Caco-2 (cell line): Measurements from ENCODE around the gene TMC6. TPM values are rescaled to one million over a fixed set of nuclear protein-coding genes. Genes with fewer than 3 reads are reported as not detected.

Source experiments
- BruUV-seq: library from RNA; stranded (reverse); fragments of 400-500 nt; replicated peaks from 2 replicates; lab custom pipeline; 2021; lab: Mats Ljungman, UMichigan
- CTCF ChIA-PET: fragments of 300-600 bp; sonication (Branson Sonifier 250); formaldehyde crosslinking; loops from one replicate; lab custom pipeline; 2022; ENCODE audit warnings: antibody characterized with exemption; lab: Charles Lee
- POLR2A ChIA-PET: fragments of 300-600 bp; sonication (Branson Sonifier 250); formaldehyde crosslinking; loops from one replicate; lab custom pipeline; 2022; ENCODE audit warnings: antibody characterized with exemption; lab: Charles Lee
- DNase-seq, 2 experiments: peaks; one replicate each; pipeline versions ENCODE4 v3.0.0 to v3.0.0-alpha.2; 2020 to 2022
- H3K27me3 ChIP-seq: replicated peaks from 2 replicates; pipeline ENCODE4 v1.6.0; 2011; ENCODE audit warnings: low read length; ENCODE audit not compliant: control insufficient read depth, insufficient read depth
- H3K36me3 ChIP-seq: 2 replicates; pipeline ENCODE4 v1.5.1; 2011; ENCODE audit warnings: low read length; ENCODE audit not compliant: control insufficient read depth, insufficient read depth
- H3K4me1 ChIP-seq: fragments of 250-450 bp; sonication (Bioruptor Pico); 2 replicates; pipeline ENCODE4 v1.5.1; 2020; ENCODE audit warnings: mild to moderate bottlenecking
- H3K4me3 ChIP-seq: 2 replicates; pipeline ENCODE4 v1.5.1; 2011; ENCODE audit warnings: low read depth, mild to moderate bottlenecking, control low read depth, low read length
- H3K9me3 ChIP-seq: fragments of 250-450 bp; sonication (Bioruptor Pico); 2 replicates; pipeline ENCODE4 v1.5.1; 2020; ENCODE audit warnings: mild to moderate bottlenecking, moderate library complexity
- H3K27ac Mint-ChIP-seq: one replicate; pipeline ENCODE4 v1.8.0; 2022; ENCODE audit warnings: mixed read lengths; ENCODE audit not compliant: unreplicated experiment
- H3K27me3 Mint-ChIP-seq: one replicate; pipeline ENCODE4 v1.8.0; 2022; ENCODE audit warnings: mixed read lengths; ENCODE audit not compliant: insufficient read depth, unreplicated experiment
- H3K36me3 Mint-ChIP-seq: one replicate; pipeline ENCODE4 v1.8.0; 2022; ENCODE audit warnings: mild to moderate bottlenecking, mixed read lengths; ENCODE audit not compliant: insufficient read depth, unreplicated experiment
- H3K4me1 Mint-ChIP-seq: one replicate; pipeline ENCODE4 v1.8.0; 2022; ENCODE audit warnings: low read depth, mixed read lengths; ENCODE audit not compliant: unreplicated experiment
- H3K4me3 Mint-ChIP-seq: one replicate; pipeline ENCODE4 v1.8.0; 2022; ENCODE audit warnings: mild to moderate bottlenecking, moderate library complexity, mixed read lengths; ENCODE audit not compliant: unreplicated experiment
- H3K9me3 Mint-ChIP-seq: one replicate; pipeline ENCODE4 v1.8.0; 2022; ENCODE audit warnings: mixed read lengths; ENCODE audit not compliant: unreplicated experiment
- intact Hi-C: fragments of 100-400 bp; cut with micrococcal nuclease; formaldehyde crosslinking; loops from one replicate; pipeline ENCODE4 v1.10.0; 2022; ENCODE audit not compliant: unreplicated experiment
- total RNA-seq: library from RNA; stranded (reverse); gene quantifications from 2 replicates; pipeline ENCODE4 v1.2.3, GENCODE V29; 2022
- TF ChIP-seq, protein P1 (sequence below), 2 experiments: fragments of 200-600 bp in 1 of 2; IDR thresholded peaks; 1 replicate in 1 of 2; 2 replicates in 1 of 2; pipeline versions ENCODE4 v1.5.1 to v1.8.0; 2011 to 2022; ENCODE audit warnings: antibody characterized with exemption in 1 of 2, control low read depth in 1 of 2, inconsistent platforms in 1 of 2, low read depth in 1 of 2, low read length in 1 of 2, mild to moderate bottlenecking in 1 of 2, moderate library complexity in 1 of 2; ENCODE audit not compliant: insufficient read depth in 1 of 2, severe bottlenecking in 1 of 2, unreplicated experiment in 1 of 2

Gene TMC6
- total RNA-seq, 1 experiment from 2014 or later: 77.7 TPM

- ChIA-PET CTCF (no interaction called here), POLR2A (no interaction called here)
- Histone ChIP-seq H3K4me3 (no peak overlapping the region), H3K27me3 (no peaks in the 10 kb centered on the region), H3K4me1 (peaks cover 18% of the 10 kb centered on the region), H3K9me3 (no peaks in the 10 kb centered on the region), H3K36me3 (peaks cover 3% of the 10 kb centered on the region; the same call in 1 of the 2 replicates)
- peaks cover 36% of the 10 kb centered on the region for H3K36me3 Mint-ChIP-seq
- H3K27me3 Mint-ChIP-seq: no peaks in the 10 kb centered on the region
- H3K4me3 Mint-ChIP-seq: no peak overlapping the region
- peaks cover 9% of the 10 kb centered on the region for H3K4me1 Mint-ChIP-seq
- DNase-seq: no peak
- H3K9me3 Mint-ChIP-seq: no peaks in the 10 kb centered on the region
- intact Hi-C loops: loop anchor here (5.0 kb wide), 2 partner anchors 42 to 62 kb away; partner anchors contain the start of genes AFMID, SYNGR2 and TK1
- TF ChIP-seq, protein P1, sequence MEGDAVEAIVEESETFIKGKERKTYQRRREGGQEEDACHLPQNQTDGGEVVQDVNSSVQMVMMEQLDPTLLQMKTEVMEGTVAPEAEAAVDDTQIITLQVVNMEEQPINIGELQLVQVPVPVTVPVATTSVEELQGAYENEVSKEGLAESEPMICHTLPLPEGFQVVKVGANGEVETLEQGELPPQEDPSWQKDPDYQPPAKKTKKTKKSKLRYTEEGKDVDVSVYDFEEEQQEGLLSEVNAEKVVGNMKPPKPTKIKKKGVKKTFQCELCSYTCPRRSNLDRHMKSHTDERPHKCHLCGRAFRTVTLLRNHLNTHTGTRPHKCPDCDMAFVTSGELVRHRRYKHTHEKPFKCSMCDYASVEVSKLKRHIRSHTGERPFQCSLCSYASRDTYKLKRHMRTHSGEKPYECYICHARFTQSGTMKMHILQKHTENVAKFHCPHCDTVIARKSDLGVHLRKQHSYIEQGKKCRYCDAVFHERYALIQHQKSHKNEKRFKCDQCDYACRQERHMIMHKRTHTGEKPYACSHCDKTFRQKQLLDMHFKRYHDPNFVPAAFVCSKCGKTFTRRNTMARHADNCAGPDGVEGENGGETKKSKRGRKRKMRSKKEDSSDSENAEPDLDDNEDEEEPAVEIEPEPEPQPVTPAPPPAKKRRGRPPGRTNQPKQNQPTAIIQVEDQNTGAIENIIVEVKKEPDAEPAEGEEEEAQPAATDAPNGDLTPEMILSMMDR (IDR thresholded peaks at IDR 0.05; ENCODE audit: insufficient read depth in 1 of 2, low read depth in 1 of 2, low read length in 1 of 2, severe bottlenecking in 1 of 2, unreplicated experiment in 1 of 2): no peak
- no peak overlapping the region for H3K27ac Mint-ChIP-seq
- no TSS peak for BruUV-seq
These were observed 3.2 kb downstream of the TMC6 start for GRCh38 chr17:78125138-78125913.

DNA sequence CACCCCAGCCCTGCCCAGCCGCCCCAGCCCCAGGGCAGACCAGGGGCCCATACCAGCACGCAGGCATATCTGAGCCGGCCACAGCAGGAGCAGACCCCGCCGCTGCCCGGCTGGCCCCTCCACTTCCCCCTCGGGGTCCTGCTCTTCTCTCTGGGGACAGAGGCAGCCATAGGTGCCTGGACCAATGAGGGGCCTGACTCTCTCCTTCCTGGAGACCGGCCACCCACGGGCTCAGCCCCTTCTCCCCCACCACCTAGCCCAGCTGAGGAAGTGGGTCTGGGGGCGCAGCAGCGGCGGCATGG is 3.8 kb downstream of the TMC6 start:
- no peaks in the 10 kb centered on the region for H3K27me3 ChIP-seq
- POLR2A ChIA-PET: no interaction called here
- Mint-ChIP-seq H3K36me3 (peaks cover 35% of the 10 kb centered on the region), H3K27me3 (no peaks in the 10 kb centered on the region), H3K9me3 (no peaks in the 10 kb centered on the region), H3K27ac (no peak overlapping the region), H3K4me1 (peaks cover 8% of the 10 kb centered on the region), H3K4me3 (no peak overlapping the region)
- H3K9me3 ChIP-seq: no peaks in the 10 kb centered on the region
- TF ChIP-seq, protein P1 (IDR thresholded peaks at IDR 0.05; ENCODE audit: insufficient read depth in 1 of 2, low read depth in 1 of 2, low read length in 1 of 2, severe bottlenecking in 1 of 2, unreplicated experiment in 1 of 2): no peak
- BruUV-seq: no TSS peak
- H3K4me3 ChIP-seq: no peak overlapping the region
- CTCF ChIA-PET: no interaction called here
- H3K36me3 ChIP-seq: peaks cover 3% of the 10 kb centered on the region; the same call in 1 of the 2 replicates
- H3K4me1 ChIP-seq: peaks cover 18% of the 10 kb centered on the region
- intact Hi-C loops: loop anchor here (5.0 kb wide), 2 partner anchors 43 to 63 kb away; partner anchors contain the start of genes AFMID, SYNGR2 and TK1
- no peak for DNase-seq

GRCh38 chr17:78124081-78124835 is 4.3 kb downstream of the TMC6 start:
- DNase-seq: no peak
- POLR2A ChIA-PET: no interaction called here
- H3K27me3 ChIP-seq: no peaks in the 10 kb centered on the region
- CTCF ChIA-PET: no interaction called here
- H3K4me3 Mint-ChIP-seq: no peak overlapping the region
- no TSS peak for BruUV-seq
- no peaks in the 10 kb centered on the region for H3K27me3 Mint-ChIP-seq
- H3K4me3 ChIP-seq: no peak overlapping the region
- TF ChIP-seq, protein P1 (IDR thresholded peaks at IDR 0.05; ENCODE audit: insufficient read depth in 1 of 2, low read depth in 1 of 2, low read length in 1 of 2, severe bottlenecking in 1 of 2, unreplicated experiment in 1 of 2): no peak
- peaks cover 30% of the 10 kb centered on the region for H3K36me3 Mint-ChIP-seq
- peaks cover 3% of the 10 kb centered on the region; the same call in 1 of the 2 replicates for H3K36me3 ChIP-seq
- peaks cover 3% of the 10 kb centered on the region for H3K4me1 Mint-ChIP-seq
- H3K9me3 ChIP-seq: no peaks in the 10 kb centered on the region
- peaks cover 15% of the 10 kb centered on the region for H3K4me1 ChIP-seq
- no peak overlapping the region for H3K27ac Mint-ChIP-seq
- intact Hi-C loops: no loop called here
- H3K9me3 Mint-ChIP-seq: no peaks in the 10 kb centered on the region
